GM12891 (cell line): ENCODE results near the gene NKAIN4.

ENCODE experiments used
- POLR2A ChIP-seq: IDR thresholded peaks from 2 replicates; pipeline ENCODE4 v1.6.1; 2011; ENCODE audit warnings: low read depth, low read length, control low read depth
- POLR2AphosphoS5 ChIP-seq: IDR thresholded peaks from 2 replicates; pipeline ENCODE4 v1.6.1; 2011; ENCODE audit warnings: low read depth, low read length, control low read depth
- TAF1 ChIP-seq: IDR thresholded peaks from 2 replicates; pipeline ENCODE4 v1.6.1; 2011; ENCODE audit warnings: low read depth, low read length, control low read depth

- TF ChIP-seq POLR2A: no peak
- no peak for TF ChIP-seq TAF1
- no peak for TF ChIP-seq POLR2AphosphoS5
These were observed 30.8 kb upstream of the NKAIN4 start for GRCh38 chr20:63284981-63285524.
